K562 (cell line): Measurements from ENCODE around the gene RGS13. TPM values are rescaled to one million over a fixed set of nuclear protein-coding genes. Genes with fewer than 3 reads are reported as not detected.

Source experiments
- ATAC-seq: fragments of 200-7000 bp; cut with Tn5 transposase; 3 replicates; pipeline ENCODE4 v1.9.1; 2020; ENCODE audit warnings: moderate library complexity
- BruUV-seq: library from RNA; stranded (reverse); fragments of 400-500 nt; replicated peaks from 2 replicates; lab custom pipeline; 2021; lab: Mats Ljungman, UMichigan
- CTCF ChIA-PET: fragments of 300-600 bp; formaldehyde crosslinking; extraction: SDS; loops from one replicate; lab custom pipeline; 2021; ENCODE audit warnings: low intra/inter-chr PET ratio; lab: Yijun Ruan, JAX
- POLR2A ChIA-PET: fragments of 300-600, 350-650 bp; sonication (Branson Sonifier 250); formaldehyde crosslinking; extraction: SDS; loops from one replicate; lab custom pipeline; 2021; ENCODE audit warnings: antibody characterized with exemption, inconsistent platforms; lab: Yijun Ruan, JAX
- DNase-seq, 4 experiments: peaks; one replicate each; pipeline versions ENCODE4 v3.0.0 to v3.0.0-alpha.2; 2011 to 2018; ENCODE audit warnings: low spot score in 3 of 4, mixed read lengths in 3 of 4; ENCODE audit errors: extremely low read depth in 1 of 4
- FAIRE-seq: peaks from 2 replicates; lab custom pipeline; 2011; peaks lifted over from hg19 to GRCh38; lab: Jason Lieb, UNC
- H2AFZ ChIP-seq: 2 replicates; pipeline ENCODE4 v1.6.0; 2011; ENCODE audit warnings: low read depth, low read length, control low read depth, inconsistent platforms
- H3K27ac ChIP-seq: fragments of 200-600 bp; 3 replicates; pipeline ENCODE4 v1.8.0; 2011; ENCODE audit warnings: low read depth, mild to moderate bottlenecking, control low read depth, inconsistent platforms, low read length, moderate library complexity, mixed read lengths; ENCODE audit errors: extremely low read depth
- H3K27me3 ChIP-seq, 2 experiments: fragments of 300-600 bp in 1 of 2; 2 replicates in 1 of 2; 3 replicates in 1 of 2; pipeline versions ENCODE4 v1.6.0 to v1.8.0; 2011; ENCODE audit warnings: inconsistent platforms in 2 of 2, low read length in 2 of 2, mild to moderate bottlenecking in 1 of 2, mixed read lengths in 1 of 2, moderate library complexity in 1 of 2; ENCODE audit not compliant: control insufficient read depth in 2 of 2, insufficient read depth in 2 of 2
- H3K36me3 ChIP-seq: fragments of 300-600 bp; 3 replicates; pipeline ENCODE4 v1.8.0; 2011; ENCODE audit warnings: mild to moderate bottlenecking, low read length, inconsistent platforms; ENCODE audit not compliant: control insufficient read depth, insufficient read depth
- H3K4me1 ChIP-seq, 2 experiments: fragments of 200-600 bp in 1 of 2; replicated peaks in 1 of 2; 2 replicates in 1 of 2; 3 replicates in 1 of 2; pipeline versions ENCODE4 v1.5.1 to v1.8.0; 2011; ENCODE audit warnings: inconsistent platforms in 2 of 2, low read length in 2 of 2, mild to moderate bottlenecking in 1 of 2, mixed read lengths in 1 of 2, moderate library complexity in 1 of 2; ENCODE audit not compliant: control insufficient read depth in 2 of 2, insufficient read depth in 2 of 2
- H3K4me2 ChIP-seq: 2 replicates; pipeline ENCODE4 v1.6.1; 2011; ENCODE audit warnings: low read length, control low read depth, inconsistent platforms, mixed read lengths; ENCODE audit not compliant: insufficient read depth
- H3K4me3 ChIP-seq: fragments of 200-600 bp; sonication (generic), shearing (Covaris generic); 2 replicates; pipeline ENCODE4 v1.5.1; 2016; ENCODE audit warnings: control low read depth, inconsistent platforms
- H3K79me2 ChIP-seq: fragments of 200-600 bp; 3 replicates; pipeline ENCODE4 v1.8.0; 2011; ENCODE audit warnings: low read length, inconsistent platforms; ENCODE audit not compliant: control insufficient read depth, insufficient read depth
- H3K9ac ChIP-seq, 2 experiments: 2 replicates each; pipeline versions ENCODE4 v1.6.0 to v1.6.1; 2011; ENCODE audit warnings: low read depth in 2 of 2, low read length in 2 of 2, control low read depth in 1 of 2, inconsistent platforms in 1 of 2, mild to moderate bottlenecking in 1 of 2, mixed read lengths in 1 of 2; ENCODE audit not compliant: insufficient read depth in 1 of 2
- H3K9me1 ChIP-seq: one replicate; pipeline ENCODE4 v1.6.0; 2011; ENCODE audit warnings: inconsistent platforms, mild to moderate bottlenecking, low read length, moderate library complexity; ENCODE audit not compliant: control insufficient read depth, insufficient read depth
- H3K9me3 ChIP-seq: replicated peaks from 2 replicates; pipeline ENCODE4 v1.5.1; 2011; ENCODE audit warnings: low read depth, low read length, inconsistent platforms; ENCODE audit not compliant: control insufficient read depth, insufficient read depth
- H4K20me1 ChIP-seq: replicated peaks from 2 replicates; pipeline ENCODE4 v1.6.1; 2011; ENCODE audit warnings: low read length, inconsistent platforms, mixed read lengths; ENCODE audit not compliant: control insufficient read depth, insufficient read depth
- BMI1 ChIP-seq: fragments of 150-350 bp; IDR thresholded peaks from 2 replicates; pipeline ENCODE4 v1.6.1; 2014; ENCODE audit warnings: low read length
- RNF2 ChIP-seq: sonication (generic); IDR thresholded peaks from 2 replicates; pipeline ENCODE4 v1.6.1; 2016
- ZKSCAN3 ChIP-seq: fragments of 250-450 bp; sonication (Bioruptor Pico); IDR thresholded peaks from 2 replicates; pipeline ENCODE4 v1.4.0; 2020
- ZNF780A ChIP-seq: fragments of 250-450 bp; sonication (Bioruptor Pico); IDR thresholded peaks from 2 replicates; pipeline ENCODE4 v1.5.0; 2021; ENCODE audit warnings: mild to moderate bottlenecking
- WGBS: fragments of 100-300 bp; shearing (Covaris generic); methylation state at CpG from one replicate; pipeline ENCODE4 v1.1.6; 2016; ENCODE audit warnings: low coverage, mixed read lengths; ENCODE audit not compliant: insufficient coverage; ENCODE audit errors: missing lambda C conversion rate; 5-methylcytosine and 5-hydroxymethylcytosine counted together
- in situ Hi-C: fragments of 300-500 bp; cut with MboI; formaldehyde crosslinking; loops from 4 replicates; pipeline ENCODE4 v1.15.0; 2018; ENCODE audit warnings: inconsistent platforms, mixed read lengths
- intact Hi-C: fragments of 100-400 bp; cut with micrococcal nuclease; formaldehyde crosslinking; loops from 2 replicates; pipeline ENCODE4 v1.14.2; 2022
- polyA plus RNA-seq, 8 experiments: library from polyadenylated mRNA; depleted of rRNA in 4 of 8; stranded (reverse) in 5 of 8; unstranded in 3 of 8; fragments of >200 nt; fragmentation: Nextera tagmentation in 2 of 8; fragmentation: Illumina TruSeq in 1 of 8; extraction: Ambion mirVana in 2 of 8; extraction: Trizol in 1 of 8; gene quantifications; 2 replicates each; pipeline versions ENCODE4 v1.2.1 to v1.2.3, GENCODE V29; 2011 to 2014; ENCODE audit warnings: inconsistent platforms in 1 of 8, missing spikeins in 1 of 8
- total RNA-seq, 7 experiments: library from RNA; depleted of rRNA in 6 of 7; stranded (reverse); fragments of >200 nt in 6 of 7; fragmentation: Illumina TruSeq in 2 of 7; extraction: Trizol in 2 of 7; gene quantifications; 2 replicates each; pipeline versions ENCODE4 v1.2.1 to v1.2.3, GENCODE V29; 2011 to 2021; ENCODE audit warnings: low replicate concordance in 1 of 7
- TF ChIP-seq, protein P1 (sequence below): IDR thresholded peaks from 2 replicates; pipeline ENCODE4 v1.6.1; 2012; ENCODE audit warnings: low read depth, low read length, improper control_type of control experiment, borderline replicate concordance

The RGS13 gene
- total and polyA plus RNA-seq, 9 of the 15 experiments (the other 6 are each of a cell fraction or from before 2014, with no cell fraction given): not detected

DNA sequence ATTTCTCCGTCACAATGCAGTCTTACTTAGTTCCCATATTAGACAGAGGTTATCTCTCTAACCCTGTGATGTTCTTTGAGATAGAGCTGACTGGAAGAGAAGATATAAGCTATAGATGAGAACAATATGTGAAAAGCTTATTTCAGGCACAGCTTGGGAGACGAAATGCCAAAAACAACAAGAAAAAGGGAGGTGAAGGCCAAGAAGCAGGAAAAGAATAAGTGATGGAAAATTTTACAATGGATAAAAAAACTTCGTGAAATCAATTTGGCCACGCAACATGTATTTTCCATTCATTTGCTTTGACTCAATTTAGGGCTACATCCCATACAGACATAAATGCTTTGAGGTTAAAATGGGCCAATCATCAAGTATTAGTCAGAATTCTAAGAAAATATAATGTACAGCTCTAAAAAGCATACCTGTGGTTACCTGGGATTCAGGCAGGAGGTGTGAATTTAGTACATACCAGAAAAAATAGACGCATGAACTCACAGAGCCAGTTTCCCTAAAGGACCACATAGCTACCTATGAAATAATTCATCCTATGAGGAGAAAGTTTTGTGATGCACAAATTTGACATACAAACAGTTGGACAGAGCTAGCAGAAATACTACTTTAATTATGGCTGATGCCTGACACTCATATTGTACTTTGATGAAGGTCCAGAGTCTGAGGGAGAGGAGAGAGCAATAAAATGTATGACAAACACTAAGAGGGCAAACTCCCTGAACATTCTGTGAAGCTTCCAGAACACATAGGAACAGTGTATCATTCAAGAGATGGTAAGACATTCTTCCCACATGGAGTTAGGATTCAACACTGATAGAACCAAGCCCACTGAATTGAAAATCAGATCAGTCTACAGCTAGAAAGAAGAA lies 48.3 kb upstream of the RGS13 start:
- in situ Hi-C loops: no loop called here
- H3K9ac ChIP-seq: no peak overlapping the region
- no peaks in the 10 kb centered on the region for H3K9me1 ChIP-seq
- DNase-seq: no peak
- ChIA-PET POLR2A (no interaction called here), CTCF (interaction anchor here (0.7 kb wide), 1 partner anchor 1330 kb away, joined by 3 read pairs; no protein-coding TSS in a partner anchor)
- H3K79me2 ChIP-seq: no peaks in the 10 kb centered on the region
- H2AFZ ChIP-seq: no peak overlapping the region
- H3K9me3 ChIP-seq: no peaks in the 10 kb centered on the region
- no peak for FAIRE-seq
- H3K36me3 ChIP-seq: no peaks in the 10 kb centered on the region
- no peaks in the 10 kb centered on the region for H4K20me1 ChIP-seq
- H3K4me1 ChIP-seq: no peaks in the 10 kb centered on the region
- no peak for TF ChIP-seq ZNF780A (CRISPR knock-in tag)
- no peak for TF ChIP-seq ZKSCAN3 (CRISPR knock-in tag)
- TF ChIP-seq BMI1: no peak
- TF ChIP-seq, protein P1, sequence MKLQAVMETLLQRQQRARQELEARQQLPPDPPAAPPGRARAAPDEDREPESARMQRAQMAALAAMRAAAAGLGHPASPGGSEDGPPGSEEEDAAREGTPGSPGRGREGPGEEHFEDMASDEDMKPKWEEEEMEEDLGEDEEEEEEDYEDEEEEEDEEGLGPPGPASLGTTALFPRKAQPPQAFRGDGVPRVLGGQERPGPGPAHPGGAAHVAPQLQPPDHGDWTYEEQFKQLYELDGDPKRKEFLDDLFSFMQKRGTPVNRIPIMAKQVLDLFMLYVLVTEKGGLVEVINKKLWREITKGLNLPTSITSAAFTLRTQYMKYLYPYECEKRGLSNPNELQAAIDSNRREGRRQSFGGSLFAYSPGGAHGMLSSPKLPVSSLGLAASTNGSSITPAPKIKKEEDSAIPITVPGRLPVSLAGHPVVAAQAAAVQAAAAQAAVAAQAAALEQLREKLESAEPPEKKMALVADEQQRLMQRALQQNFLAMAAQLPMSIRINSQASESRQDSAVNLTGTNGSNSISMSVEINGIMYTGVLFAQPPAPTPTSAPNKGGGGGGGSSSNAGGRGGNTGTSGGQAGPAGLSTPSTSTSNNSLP: no peak
- no peak for TF ChIP-seq RNF2
- H3K4me3 ChIP-seq: no peak overlapping the region
- BruUV-seq: no TSS peak
- ATAC-seq: no peak
- no peak overlapping the region for H3K4me2 ChIP-seq
- H3K27ac ChIP-seq: no peak overlapping the region
- 0% methylated on average over 5 of the region's 5 CpGs for WGBS
- H3K27me3 ChIP-seq: no peaks in the 10 kb centered on the region
- intact Hi-C loops: no loop called here
